B cell (primary cell): ENCODE results near the gene SLC4A5. TPM values are rescaled to one million over a fixed set of nuclear protein-coding genes. Genes with fewer than 3 reads are reported as not detected.

ENCODE experiments used
- ATAC-seq: fragments of 200-7000 bp; cut with Tn5 transposase; one replicate; pipeline ENCODE4 v1.10.0; 2021; ENCODE audit warnings: low read depth, mild to moderate bottlenecking, moderate number of reproducible peaks, moderate library complexity
- CTCF ChIA-PET: fragments of 350-600 bp; sonication (Branson Sonifier 250); formaldehyde crosslinking; loops from one replicate; lab custom pipeline; 2021; ENCODE audit warnings: antibody characterized with exemption, inconsistent platforms; lab: Charles Lee
- POLR2A ChIA-PET: fragments of 350-600 bp; sonication (Branson Sonifier 250); formaldehyde crosslinking; loops from one replicate; lab custom pipeline; 2021; ENCODE audit warnings: antibody characterized with exemption; lab: Charles Lee
- DNase-seq: peaks from one replicate; pipeline ENCODE4 v3.0.0; 2013
- H2AFZ ChIP-seq: 2 replicates; pipeline ENCODE4 v1.6.1; 2012; ENCODE audit warnings: mild to moderate bottlenecking, low read depth, low read length; ENCODE audit not compliant: insufficient read depth, poor library complexity, severe bottlenecking
- H3K27ac ChIP-seq, 2 donors: 1 replicate in 1 of 2; 2 replicates in 1 of 2; pipeline ENCODE4 v1.5.1; 2012 to 2013; ENCODE audit warnings: low read length in 2 of 2, mild to moderate bottlenecking in 2 of 2, moderate library complexity in 1 of 2
- H3K27me3 ChIP-seq, 4 experiments: fragments of 200-600 bp in 1 of 4; sonication (generic) in 1 of 4; replicated peaks in 1 of 4; 1 replicate in 2 of 4; 2 replicates in 2 of 4; pipeline versions ENCODE4 v1.6.1 to v1.7.0; 2013 to 2016; ENCODE audit warnings: low read length in 3 of 4, mild to moderate bottlenecking in 2 of 4, mixed read lengths in 1 of 4, moderate library complexity in 1 of 4; ENCODE audit not compliant: insufficient read depth in 4 of 4, control insufficient read depth in 3 of 4; ENCODE audit errors: control extremely low read depth in 1 of 4
- H3K36me3 ChIP-seq, 2 experiments: replicated peaks in 1 of 2; 1 replicate in 1 of 2; 2 replicates in 1 of 2; pipeline versions ENCODE4 v1.6.1 to v1.7.1; 2013; ENCODE audit warnings: low read length in 1 of 2; ENCODE audit not compliant: insufficient read depth in 2 of 2, control insufficient read depth in 1 of 2; ENCODE audit errors: control extremely low read depth in 1 of 2, extremely low read depth in 1 of 2
- H3K4me1 ChIP-seq, 2 donors: fragments of 200-600 bp in 1 of 2; sonication (generic) in 1 of 2; 1 replicate in 1 of 2; 2 replicates in 1 of 2; pipeline versions ENCODE4 v1.5.1 to v1.6.1; 2013 to 2017; ENCODE audit warnings: low read length in 2 of 2; ENCODE audit not compliant: control insufficient read depth in 2 of 2, insufficient read depth in 2 of 2
- H3K4me2 ChIP-seq: replicated peaks from 2 replicates; pipeline ENCODE3; 2012; ENCODE audit warnings: mild to moderate bottlenecking, low read depth, low read length; ENCODE audit not compliant: poor library complexity, severe bottlenecking
- H3K4me3 ChIP-seq, 5 experiments: fragments of 200-600 bp in 1 of 5; sonication (generic) in 1 of 5; 1 replicate in 3 of 5; 2 replicates in 2 of 5; pipeline versions ENCODE4 v1.5.1 to v1.7.0; 2011 to 2016; ENCODE audit warnings: low read length in 4 of 5, mild to moderate bottlenecking in 4 of 5, low read depth in 2 of 5, control low read depth in 1 of 5, moderate library complexity in 1 of 5; ENCODE audit not compliant: insufficient read depth in 1 of 5; ENCODE audit errors: control extremely low read depth in 1 of 5, extremely low read depth in 1 of 5
- H3K79me2 ChIP-seq: fragments of 200-600 bp; sonication (generic); one replicate; pipeline ENCODE4 v1.6.0; 2016; ENCODE audit warnings: low read length; ENCODE audit not compliant: control insufficient read depth, insufficient read depth
- H3K9ac ChIP-seq: fragments of 200-600 bp; sonication (generic); 2 replicates; pipeline ENCODE4 v1.6.1; 2017; ENCODE audit warnings: mild to moderate bottlenecking, low read length, moderate library complexity
- H3K9me3 ChIP-seq, 3 donors: one replicate each; pipeline versions ENCODE4 v1.6.1 to v1.7.1; 2013; ENCODE audit warnings: low read length in 2 of 3; ENCODE audit not compliant: control insufficient read depth in 2 of 3, insufficient read depth in 1 of 3; ENCODE audit errors: control extremely low read depth in 1 of 3
- H4K20me1 ChIP-seq: 2 replicates; pipeline ENCODE4 v1.6.0; 2012; ENCODE audit warnings: mild to moderate bottlenecking, low read length; ENCODE audit not compliant: insufficient read depth, control insufficient read depth, poor library complexity, severe bottlenecking
- H3K27ac Mint-ChIP-seq: one replicate; pipeline ENCODE4 v1.8.0; 2021; ENCODE audit warnings: mixed read lengths
- H3K27me3 Mint-ChIP-seq: one replicate; pipeline ENCODE4 v1.8.0; 2021; ENCODE audit warnings: mixed read lengths
- H3K4me1 Mint-ChIP-seq: one replicate; pipeline ENCODE4 v1.8.0; 2021; ENCODE audit warnings: mixed read lengths
- H3K4me3 Mint-ChIP-seq: one replicate; pipeline ENCODE4 v1.8.0; 2021; ENCODE audit warnings: mixed read lengths
- H3K9me3 Mint-ChIP-seq: one replicate; pipeline ENCODE4 v1.8.0; 2022; ENCODE audit warnings: mixed read lengths; ENCODE audit not compliant: insufficient read depth
- CTCF ChIP-seq: fragments of 200-600 bp; IDR thresholded peaks from one replicate; pipeline ENCODE4 v1.8.0; 2022; ENCODE audit warnings: antibody characterized with exemption, mild to moderate bottlenecking
- EZH2 ChIP-seq: IDR thresholded peaks from 2 replicates; pipeline ENCODE4 v1.6.1; 2012; ENCODE audit warnings: borderline replicate concordance, low read depth, mild to moderate bottlenecking, moderate library complexity, low read length; ENCODE audit not compliant: insufficient read depth, poor library complexity, severe bottlenecking
- WGBS: methylation state at CpG from one replicate; pipeline ENCODE4 v1.1.5; 2013; ENCODE audit warnings: missing lambda C conversion rate; ENCODE audit not compliant: insufficient coverage; 5-methylcytosine and 5-hydroxymethylcytosine counted together
- intact Hi-C: fragments of 100-400 bp; cut with micrococcal nuclease; formaldehyde crosslinking; loops from one replicate; pipeline ENCODE4 v1.10.0; 2022
- polyA plus RNA-seq: library from polyadenylated mRNA; depleted of rRNA; stranded (reverse); fragments of >200 nt; gene quantifications from 2 replicates; pipeline ENCODE4 v1.2.3, GENCODE V29; 2012
- total RNA-seq, 2 donors: library from RNA; stranded (reverse); fragments of 120-200 nt in 1 of 2; gene quantifications; 1 replicate in 1 of 2; 2 replicates in 1 of 2; pipeline versions ENCODE4 v1.2.3 to v1.2.4, GENCODE V29; 2013 to 2022

SLC4A5 gene
- total and polyA plus RNA-seq, 2 donors (not counting 1 experiment from before 2014, with no cell fraction given): 3.3 to 9.7 TPM

- DNase-seq: no peak
- Mint-ChIP-seq H3K27me3 (no peaks in the 10 kb centered on the region), H3K27ac (no peak overlapping the region), H3K4me3 (no peak overlapping the region), H3K4me1 (no peaks in the 10 kb centered on the region), H3K9me3 (no peaks in the 10 kb centered on the region)
- Histone ChIP-seq H4K20me1 (no peaks in the 10 kb centered on the region), H3K27me3 (no peaks in the 10 kb centered on the region), H3K9me3 (peaks cover 0 to 3% (median 3%) of the 10 kb centered on the region in 3 donors), H3K4me2 (no peak overlapping the region), H3K36me3 (no peaks in the 10 kb centered on the region), H2AFZ (no peak overlapping the region), H3K4me3 (no peak overlapping the region), H3K27ac (no peak overlapping the region), H3K9ac (no peak overlapping the region), H3K79me2 (no peaks in the 10 kb centered on the region), H3K4me1 (no peaks in the 10 kb centered on the region)
- TF ChIP-seq EZH2 (no peak), CTCF (no peak)
- POLR2A ChIA-PET: no interaction called here
- CTCF ChIA-PET: no interaction called here
- 84% methylated on average over 5 of the region's 7 CpGs for WGBS
- no peak for ATAC-seq
- intact Hi-C loops: no loop called here
Measured at GRCh38 chr2:74304332-74305148, 38.7 kb downstream of the SLC4A5 start.

- ATAC-seq: no peak
Measured at GRCh38 chr2:74302865-74303264, 40.4 kb downstream of the SLC4A5 start.

More at GRCh38 chr2:74302865-74303264, 40.4 kb downstream of the SLC4A5 start:
- H3K27me3 ChIP-seq: no peaks in the 10 kb centered on the region
- no peaks in the 10 kb centered on the region for H3K36me3 ChIP-seq
- no peak overlapping the region for H3K4me2 ChIP-seq
- POLR2A ChIA-PET: no interaction called here
- H3K9me3 ChIP-seq: peaks cover 0 to 9% (median 3%) of the 10 kb centered on the region in 3 donors
- no peak overlapping the region for H3K27ac Mint-ChIP-seq
- H4K20me1 ChIP-seq: no peaks in the 10 kb centered on the region
- peaks cover 4% of the 10 kb centered on the region for H3K9me3 Mint-ChIP-seq
- no peak overlapping the region for H2AFZ ChIP-seq
- H3K9ac ChIP-seq: no peak overlapping the region
- H3K4me1 ChIP-seq: no peaks in the 10 kb centered on the region
- H3K27me3 Mint-ChIP-seq: no peaks in the 10 kb centered on the region
- TF ChIP-seq EZH2: no peak
- H3K4me3 Mint-ChIP-seq: no peak overlapping the region
- no peaks in the 10 kb centered on the region for H3K79me2 ChIP-seq
- CTCF ChIA-PET: no interaction called here
- no peak overlapping the region for H3K4me3 ChIP-seq
- no peak for DNase-seq
- H3K27ac ChIP-seq: no peak overlapping the region
- H3K4me1 Mint-ChIP-seq: no peaks in the 10 kb centered on the region
- intact Hi-C loops: no loop called here
- WGBS: 90% methylated on average over 1 of the region's 2 CpGs
